Activated CD4-positive, alpha-beta memory T cell treated with anti-CD3 and anti-CD28 coated beads for 36 hours (primary cell): ENCODE results near the gene RRM2. TPM values are rescaled to one million over a fixed set of nuclear protein-coding genes. Genes with fewer than 3 reads are reported as not detected.
A peak's percentile ranks its signal among the peaks of the same experiment; 100 is the strongest.
"Not testable (repeated sequence)": the region's sequence is repeated elsewhere in the genome, so short reads cannot be mapped to it uniquely, and the experiment has no call there.

Source experiments
- CTCF ChIA-PET: fragments of 350-600 bp; sonication (Branson Sonifier 250); formaldehyde crosslinking; loops from one replicate; lab custom pipeline; 2021; ENCODE audit warnings: antibody characterized with exemption, inconsistent platforms; lab: Charles Lee
- POLR2A ChIA-PET: fragments of 350-600 bp; sonication (Branson Sonifier 250); formaldehyde crosslinking; loops from one replicate; lab custom pipeline; 2021; ENCODE audit warnings: antibody characterized with exemption; lab: Charles Lee
- DNase-seq: peaks from one replicate; pipeline ENCODE4 v3.0.0-alpha.2; 2020
- H3K27ac Mint-ChIP-seq: one replicate; pipeline ENCODE4 v1.8.0; 2021; ENCODE audit warnings: mixed read lengths
- H3K27me3 Mint-ChIP-seq: one replicate; pipeline ENCODE4 v1.8.0; 2021; ENCODE audit warnings: mixed read lengths
- H3K36me3 Mint-ChIP-seq: one replicate; pipeline ENCODE4 v1.8.0; 2021; ENCODE audit warnings: mixed read lengths
- H3K4me1 Mint-ChIP-seq: one replicate; pipeline ENCODE4 v1.8.0; 2021; ENCODE audit warnings: low read depth, mixed read lengths
- H3K4me3 Mint-ChIP-seq: one replicate; pipeline ENCODE4 v1.8.0; 2021; ENCODE audit warnings: mild to moderate bottlenecking, mixed read lengths
- H3K9me3 Mint-ChIP-seq: one replicate; pipeline ENCODE4 v1.8.0; 2021; ENCODE audit warnings: mixed read lengths
- intact Hi-C: fragments of 100-400 bp; cut with micrococcal nuclease; formaldehyde crosslinking; loops from one replicate; pipeline ENCODE4 v1.15.1; 2023
- total RNA-seq, 2 experiments: library from RNA; stranded (reverse); gene quantifications; one replicate each; pipeline ENCODE4 v1.2.3, GENCODE V29; 2021

The RRM2 gene
- total RNA-seq, 2 experiments from 2014 or later: 523 to 528 TPM

- H3K4me3 Mint-ChIP-seq: no peak overlapping the region
- H3K4me1 Mint-ChIP-seq: peaks cover 10% of the 10 kb centered on the region
- no peaks in the 10 kb centered on the region for H3K27me3 Mint-ChIP-seq
- POLR2A ChIA-PET: no interaction called here
- intact Hi-C loops: no loop called here
- no peak overlapping the region for H3K27ac Mint-ChIP-seq
- no peaks in the 10 kb centered on the region for H3K9me3 Mint-ChIP-seq
- peaks cover 55% of the 10 kb centered on the region for H3K36me3 Mint-ChIP-seq
- DNase-seq: no peak
- CTCF ChIA-PET: interaction anchor here (6.9 kb wide), 2 partner anchors 263 to 290 kb away, joined by 69 to 73 read pairs; no protein-coding TSS in a partner anchor
Observed at GRCh38 chr2:10145519-10146357, 23.2 kb downstream of the RRM2 start.

GRCh38 chr2:10146366-10147005 lies 23.9 kb downstream of the RRM2 start:
- Mint-ChIP-seq H3K4me3 (no peak overlapping the region), H3K9me3 (no peaks in the 10 kb centered on the region), H3K27me3 (no peaks in the 10 kb centered on the region), H3K4me1 (peaks cover 6% of the 10 kb centered on the region), H3K36me3 (peaks cover 53% of the 10 kb centered on the region), H3K27ac (no peak overlapping the region)
- no peak for DNase-seq
- ChIA-PET CTCF (interaction anchor here (0.7 kb wide), 1 partner anchor 51 kb away, joined by 4 read pairs; no protein-coding TSS in a partner anchor), POLR2A (interaction anchor here (0.6 kb wide), 1 partner anchor 300 kb away, joined by 3 read pairs; no protein-coding TSS in a partner anchor)
- intact Hi-C loops: no loop called here

GRCh38 chr2:10147050-10147660 lies 24.6 kb downstream of the RRM2 start:
- H3K27me3 Mint-ChIP-seq, H3K4me1 Mint-ChIP-seq, intact Hi-C loops, H3K4me3 Mint-ChIP-seq, H3K27ac Mint-ChIP-seq, DNase-seq, H3K9me3 Mint-ChIP-seq: not testable (repeated sequence)
- H3K36me3 Mint-ChIP-seq: peaks cover 46% of the 10 kb centered on the region
- ChIA-PET CTCF (interaction anchor here (0.7 kb wide), 1 partner anchor 52 kb away, joined by 4 read pairs; no protein-coding TSS in a partner anchor), POLR2A (interaction anchor here (0.6 kb wide), 1 partner anchor 299 kb away, joined by 3 read pairs; no protein-coding TSS in a partner anchor)

GRCh38 chr2:10148268-10148667 lies 25.7 kb downstream of the RRM2 start:
- Mint-ChIP-seq H3K36me3 (peaks cover 37% of the 10 kb centered on the region), H3K4me1 (peaks cover 2% of the 10 kb centered on the region), H3K27ac (no peak overlapping the region), H3K9me3 (no peaks in the 10 kb centered on the region), H3K27me3 (no peaks in the 10 kb centered on the region), H3K4me3 (no peak overlapping the region)
- CTCF ChIA-PET: no interaction called here
- intact Hi-C loops: no loop called here
- POLR2A ChIA-PET: no interaction called here
- no peak for DNase-seq

- Mint-ChIP-seq H3K27me3 (no peaks in the 10 kb centered on the region), H3K36me3 (peaks cover 31% of the 10 kb centered on the region), H3K4me3 (no peak overlapping the region), H3K9me3 (no peaks in the 10 kb centered on the region), H3K27ac (no peak overlapping the region), H3K4me1 (peaks cover 2% of the 10 kb centered on the region)
- intact Hi-C loops: no loop called here
- POLR2A ChIA-PET: no interaction called here
- DNase-seq: no peak
- CTCF ChIA-PET: interaction anchor here (0.6 kb wide), 1 partner anchor 48 kb away, joined by 3 read pairs; no protein-coding TSS in a partner anchor
Observed at GRCh38 chr2:10149635-10150034, 27.1 kb downstream of the RRM2 start.

GRCh38 chr2:10150436-10150835 lies 27.9 kb downstream of the RRM2 start:
- no peak overlapping the region for H3K27ac Mint-ChIP-seq

GRCh38 chr2:10151462-10151861 lies 28.9 kb downstream of the RRM2 start:
- POLR2A ChIA-PET: no interaction called here
- peaks cover 2% of the 10 kb centered on the region for H3K4me1 Mint-ChIP-seq
- intact Hi-C loops: no loop called here
- DNase-seq: no peak
- CTCF ChIA-PET: interaction anchor here (1.0 kb wide), 1 partner anchor 258 kb away, joined by 5 read pairs; no protein-coding TSS in a partner anchor
- H3K27ac Mint-ChIP-seq: no peak overlapping the region
- no peaks in the 10 kb centered on the region for H3K27me3 Mint-ChIP-seq
- H3K36me3 Mint-ChIP-seq: peaks cover 24% of the 10 kb centered on the region
- no peaks in the 10 kb centered on the region for H3K9me3 Mint-ChIP-seq
- no peak overlapping the region for H3K4me3 Mint-ChIP-seq

More at GRCh38 chr2:10150436-10150835, 27.9 kb downstream of the RRM2 start:
- H3K27me3 Mint-ChIP-seq: no peaks in the 10 kb centered on the region
- peaks cover 2% of the 10 kb centered on the region for H3K4me1 Mint-ChIP-seq
- no peak for DNase-seq
- no peak overlapping the region for H3K4me3 Mint-ChIP-seq
- intact Hi-C loops: no loop called here
- ChIA-PET POLR2A (no interaction called here), CTCF (interaction anchor here (0.6 kb wide), 1 partner anchor 49 kb away, joined by 3 read pairs; no protein-coding TSS in a partner anchor)
- H3K36me3 Mint-ChIP-seq: peaks cover 23% of the 10 kb centered on the region
- no peaks in the 10 kb centered on the region for H3K9me3 Mint-ChIP-seq

GRCh38 chr2:10157293-10157692 lies 34.8 kb downstream of the RRM2 start:
- H3K27me3 Mint-ChIP-seq: no peaks in the 10 kb centered on the region
- intact Hi-C loops: no loop called here
- H3K4me3 Mint-ChIP-seq: no peak overlapping the region
- ChIA-PET CTCF (interaction anchor here (0.8 to 1.6 kb wide), 2 partner anchors 13 to 251 kb away, joined by 3 read pairs; no protein-coding TSS in a partner anchor), POLR2A (interaction anchor here (0.6 kb wide), 1 partner anchor 256 kb away, joined by 3 read pairs; no protein-coding TSS in a partner anchor)
- DNase-seq: no peak
- H3K36me3 Mint-ChIP-seq: peaks cover 10% of the 10 kb centered on the region
- H3K27ac Mint-ChIP-seq: no peak overlapping the region
- H3K4me1 Mint-ChIP-seq: peaks cover 5% of the 10 kb centered on the region
- H3K9me3 Mint-ChIP-seq: no peaks in the 10 kb centered on the region

- no peak for DNase-seq
- CTCF ChIA-PET: interaction anchor here (1.0 to 1.6 kb wide), 2 partner anchors 250 to 252 kb away, joined by 3 to 5 read pairs; no protein-coding TSS in a partner anchor
- peaks cover 6% of the 10 kb centered on the region for H3K4me1 Mint-ChIP-seq
- H3K9me3 Mint-ChIP-seq: no peaks in the 10 kb centered on the region
- POLR2A ChIA-PET: no interaction called here
- peaks cover 7% of the 10 kb centered on the region for H3K36me3 Mint-ChIP-seq
- H3K27me3 Mint-ChIP-seq: no peaks in the 10 kb centered on the region
- no peak overlapping the region for H3K27ac Mint-ChIP-seq
- intact Hi-C loops: no loop called here
- H3K4me3 Mint-ChIP-seq: no peak overlapping the region
Observed at GRCh38 chr2:10158681-10159080, 36.1 kb downstream of the RRM2 start.

- Mint-ChIP-seq H3K27me3 (no peaks in the 10 kb centered on the region), H3K9me3 (no peaks in the 10 kb centered on the region), H3K4me1 (peaks cover 8% of the 10 kb centered on the region), H3K4me3 (peak overlapping the region; percentile 25), H3K36me3 (peaks cover 8% of the 10 kb centered on the region), H3K27ac (no peak overlapping the region)
- DNase-seq: no peak
- CTCF ChIA-PET: interaction anchor here (1.3 to 1.6 kb wide), 2 partner anchors 250 to 276 kb away, joined by 4 to 5 read pairs; no protein-coding TSS in a partner anchor
- intact Hi-C loops: no loop called here
- POLR2A ChIA-PET: no interaction called here
Observed at GRCh38 chr2:10159086-10159485, 36.5 kb downstream of the RRM2 start.

- ChIA-PET POLR2A (no interaction called here), CTCF (interaction anchor here (1.3 to 1.6 kb wide), 2 partner anchors 249 to 275 kb away, joined by 4 to 5 read pairs; no protein-coding TSS in a partner anchor)
- Mint-ChIP-seq H3K27ac (no peak overlapping the region), H3K4me1 (peaks cover 8% of the 10 kb centered on the region), H3K27me3 (no peaks in the 10 kb centered on the region), H3K4me3 (no peak overlapping the region), H3K9me3 (no peaks in the 10 kb centered on the region), H3K36me3 (peaks cover 8% of the 10 kb centered on the region)
- no peak for DNase-seq
- intact Hi-C loops: no loop called here
Observed at GRCh38 chr2:10159581-10160131, 37.1 kb downstream of the RRM2 start.
